Stimulated activated CD4-positive, alpha-beta T cell treated with anti-CD3 and anti-CD28 coated beads, Interleukin-12 subunit alpha, Interleukin-12 subunit beta, amount 100 ng/mL, for 48 hours (primary cell): ENCODE data around the gene CTXND2.
A peak's percentile ranks its signal among the peaks of the same experiment; 100 is the strongest.
"Not testable (repeated sequence)": the region's sequence is repeated elsewhere in the genome, so short reads cannot be mapped to it uniquely, and the experiment has no call there.

Source experiments
- DNase-seq, 3 donors: peaks; one replicate each; pipeline ENCODE4 v3.0.0-alpha.2; 2020; ENCODE audit warnings: low read depth in 2 of 3, low spot score in 1 of 3

The CTXND2 gene

GRCh38 chr1:150890033-150890416 lies 3.1 kb downstream of the CTXND2 start:
- no peak for DNase-seq

- DNase-seq, result no peak
These were observed 6.5 kb downstream of the CTXND2 start for GRCh38 chr1:150893336-150893913.

GRCh38 chr1:150895618-150896017 lies 8.7 kb downstream of the CTXND2 start:
- no peak for DNase-seq

- not testable (repeated sequence) for DNase-seq
These were observed 12.9 kb downstream of the CTXND2 start for GRCh38 chr1:150899795-150900194.

GRCh38 chr1:150902346-150902745 lies 15.4 kb downstream of the CTXND2 start:
- DNase-seq, result no peak

- no peak for DNase-seq
These were observed 15.8 kb downstream of the CTXND2 start for GRCh38 chr1:150902751-150903150.

- DNase-seq, result no peak
These were observed 18.4 kb downstream of the CTXND2 start for GRCh38 chr1:150905301-150905700.

- DNase-seq, result no peak
These were observed 19.4 kb downstream of the CTXND2 start for GRCh38 chr1:150906329-150906728.

GRCh38 chr1:150906813-150907212 lies 19.9 kb downstream of the CTXND2 start:
- no peak for DNase-seq

- no peak for DNase-seq
These were observed 22.7 kb downstream of the CTXND2 start for GRCh38 chr1:150909585-150910180.

- DNase-seq, result no peak
These were observed 25.7 kb downstream of the CTXND2 start for GRCh38 chr1:150912623-150913022.

- DNase-seq, result no peak
These were observed 30.5 kb downstream of the CTXND2 start for GRCh38 chr1:150917387-150917786.

GRCh38 chr1:150922519-150922975 lies 35.6 kb downstream of the CTXND2 start:
- peak; percentile 65 to 86 (median 70) for DNase-seq

- DNase-seq, result no peak
These were observed 38.1 kb downstream of the CTXND2 start for GRCh38 chr1:150925080-150925479.

GRCh38 chr1:150926097-150926741 lies 39.3 kb downstream of the CTXND2 start, which contains the start of gene SETDB1:
SETDB1 (plus strand) TSS chr1:150926363; CDS start chr1:150927715, 1,352 bp downstream.
- DNase-seq, result peak; percentile 92 to 95 (median 95)

- no peak for DNase-seq
These were observed 40.7 kb downstream of the CTXND2 start for GRCh38 chr1:150927624-150928023.

GRCh38 chr1:150928286-150928685 lies 41.4 kb downstream of the CTXND2 start:
- no peak for DNase-seq

GRCh38 chr1:150928775-150929174 lies 41.8 kb downstream of the CTXND2 start:
- DNase-seq, result not testable (repeated sequence)

- DNase-seq, result no peak
These were observed 44.8 kb downstream of the CTXND2 start for GRCh38 chr1:150931773-150932172.

- no peak for DNase-seq
These were observed 57.9 kb downstream of the CTXND2 start for GRCh38 chr1:150944856-150945255.

- no peak for DNase-seq
These were observed 67.8 kb downstream of the CTXND2 start for GRCh38 chr1:150954708-150955107.

GRCh38 chr1:150955280-150955679 lies 68.3 kb downstream of the CTXND2 start:
- DNase-seq, result no peak
